Measurements from ENCODE around the gene LBR.

LBR gene

DNA sequence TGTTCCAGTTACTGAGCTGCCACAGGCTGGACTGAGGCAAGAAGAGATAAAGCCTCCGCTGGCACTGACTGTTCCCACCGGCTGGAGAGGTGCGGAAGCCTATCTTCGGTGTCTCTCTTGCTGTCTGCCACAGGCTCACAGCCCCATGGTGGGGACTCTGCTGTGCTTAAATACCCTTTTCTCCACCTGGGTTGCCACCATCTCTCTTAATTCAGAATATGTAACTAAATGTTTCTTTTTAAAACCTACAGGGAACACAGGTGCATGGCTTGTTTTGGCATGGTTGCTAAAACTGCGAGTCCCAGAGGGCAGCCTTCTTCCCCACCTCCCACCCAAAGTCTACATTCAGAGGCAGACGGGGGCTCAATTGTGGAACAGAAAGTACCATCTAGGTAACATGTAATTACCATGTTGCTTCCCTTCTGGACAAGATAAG lies 8.1 kb upstream of the LBR start:
- no peak overlapping the region for H3K27ac ChIP-seq

DNA sequence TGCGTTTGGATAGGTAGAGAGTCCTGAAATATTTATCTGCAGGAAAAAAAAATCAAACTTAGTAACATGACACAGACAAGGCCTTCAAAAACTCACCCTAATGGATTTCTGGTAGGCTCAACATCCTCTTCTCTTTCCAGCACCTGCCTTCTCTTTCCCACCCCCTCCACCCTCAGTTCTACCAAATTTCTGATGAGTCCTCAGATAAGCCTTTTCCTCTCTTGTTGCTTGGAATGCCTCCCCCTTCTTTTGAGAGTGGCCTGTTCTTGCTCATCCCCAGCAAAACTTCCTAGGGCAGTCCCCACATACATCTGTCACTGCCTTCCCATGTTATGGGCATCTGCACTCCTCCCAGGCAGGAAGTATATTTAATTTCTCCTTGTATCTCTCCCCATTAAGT lies 7.6 kb upstream of the LBR start:
- TF ChIP-seq, protein P1, sequence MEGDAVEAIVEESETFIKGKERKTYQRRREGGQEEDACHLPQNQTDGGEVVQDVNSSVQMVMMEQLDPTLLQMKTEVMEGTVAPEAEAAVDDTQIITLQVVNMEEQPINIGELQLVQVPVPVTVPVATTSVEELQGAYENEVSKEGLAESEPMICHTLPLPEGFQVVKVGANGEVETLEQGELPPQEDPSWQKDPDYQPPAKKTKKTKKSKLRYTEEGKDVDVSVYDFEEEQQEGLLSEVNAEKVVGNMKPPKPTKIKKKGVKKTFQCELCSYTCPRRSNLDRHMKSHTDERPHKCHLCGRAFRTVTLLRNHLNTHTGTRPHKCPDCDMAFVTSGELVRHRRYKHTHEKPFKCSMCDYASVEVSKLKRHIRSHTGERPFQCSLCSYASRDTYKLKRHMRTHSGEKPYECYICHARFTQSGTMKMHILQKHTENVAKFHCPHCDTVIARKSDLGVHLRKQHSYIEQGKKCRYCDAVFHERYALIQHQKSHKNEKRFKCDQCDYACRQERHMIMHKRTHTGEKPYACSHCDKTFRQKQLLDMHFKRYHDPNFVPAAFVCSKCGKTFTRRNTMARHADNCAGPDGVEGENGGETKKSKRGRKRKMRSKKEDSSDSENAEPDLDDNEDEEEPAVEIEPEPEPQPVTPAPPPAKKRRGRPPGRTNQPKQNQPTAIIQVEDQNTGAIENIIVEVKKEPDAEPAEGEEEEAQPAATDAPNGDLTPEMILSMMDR (conservative IDR thresholded peaks at IDR 0.05): no peak
- H3K27ac ChIP-seq: no peak overlapping the region

More for the DNA sequence above, 8.1 kb upstream of the LBR start:
- TF ChIP-seq, protein P1 (conservative IDR thresholded peaks at IDR 0.05): no peak

DNA sequence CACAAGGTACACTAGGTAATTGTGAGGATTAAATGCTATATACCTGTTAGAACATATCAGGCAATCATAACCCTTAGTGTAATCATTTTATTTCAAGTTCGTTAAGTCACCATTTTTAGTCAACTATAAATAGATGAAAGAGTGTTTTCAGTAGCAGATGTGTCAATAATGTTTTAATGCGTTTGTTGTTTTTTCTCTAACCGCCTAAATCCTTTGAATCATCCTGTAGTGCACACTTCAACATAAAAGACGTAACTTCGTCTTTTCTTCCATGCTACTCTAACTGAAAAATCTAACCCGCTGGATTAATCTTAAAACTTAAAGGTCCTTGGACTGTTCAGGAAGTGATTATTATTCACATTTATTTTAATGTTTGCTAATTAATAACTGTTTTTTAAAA lies 7.2 kb upstream of the LBR start:
- TF ChIP-seq, protein P1 (conservative IDR thresholded peaks at IDR 0.05): no peak
- H3K27ac ChIP-seq: no peak overlapping the region

DNA sequence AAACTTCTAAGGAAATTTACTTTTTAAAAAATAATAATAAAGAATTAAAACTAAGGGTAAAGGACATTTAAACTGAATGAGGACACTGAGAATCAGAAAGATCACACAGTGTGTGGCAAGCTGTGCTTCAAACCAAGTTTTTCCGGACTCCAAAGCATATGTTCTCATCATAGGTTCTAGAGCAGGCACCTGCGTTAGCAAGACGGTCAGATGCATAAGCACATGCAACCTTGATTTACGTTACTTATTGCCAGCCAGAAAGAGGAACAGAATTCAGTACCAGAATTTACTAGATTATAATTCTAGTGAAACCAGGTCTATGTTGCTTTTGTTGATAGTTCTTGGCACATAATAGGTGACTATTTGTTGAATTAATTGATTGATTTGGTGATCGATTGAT lies 6.2 kb upstream of the LBR start:
- TF ChIP-seq, protein P1 (conservative IDR thresholded peaks at IDR 0.05): no peak
- no peak overlapping the region for H3K27ac ChIP-seq

DNA sequence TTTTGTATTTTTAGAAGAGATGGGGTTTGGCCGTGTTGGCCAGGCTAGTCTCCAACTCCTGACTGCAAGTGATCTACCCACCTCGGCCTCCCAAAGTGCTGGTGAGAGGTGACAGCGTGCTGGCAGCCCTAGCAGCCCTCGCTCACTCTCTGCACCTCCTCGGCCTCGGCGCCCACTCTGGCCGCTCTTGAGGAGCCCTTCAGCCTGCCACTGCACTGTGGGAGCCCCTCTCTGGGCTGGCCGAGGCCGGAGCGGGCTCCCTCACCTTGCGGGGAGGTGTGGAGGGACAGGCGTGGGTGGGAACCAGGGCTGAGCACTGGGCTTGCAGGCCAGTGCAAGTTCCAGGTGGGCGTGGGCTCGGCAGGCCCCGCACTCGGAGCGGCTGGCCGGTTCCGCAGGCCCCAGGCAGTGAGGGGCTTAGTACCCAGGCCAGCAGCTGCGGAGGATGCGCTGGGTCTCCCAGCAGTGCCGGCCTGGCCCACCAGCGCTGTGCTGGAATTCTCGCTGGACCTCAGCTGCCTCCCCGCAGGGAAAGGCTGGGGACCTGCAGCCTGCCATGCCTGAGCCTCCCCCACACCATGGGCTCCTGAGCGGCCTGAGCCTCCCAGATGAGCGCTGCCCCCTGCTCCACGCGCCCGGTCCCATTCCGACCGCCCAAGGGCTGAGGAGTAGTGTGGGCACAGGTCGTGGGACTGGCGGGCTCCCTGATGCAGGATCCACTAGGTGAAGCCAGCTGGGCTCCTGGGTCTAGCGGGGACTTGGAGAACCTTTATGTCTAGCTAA lies 3.4 kb upstream of the LBR start:
- TF ChIP-seq, protein P1 (conservative IDR thresholded peaks at IDR 0.05): no peak

DNA sequence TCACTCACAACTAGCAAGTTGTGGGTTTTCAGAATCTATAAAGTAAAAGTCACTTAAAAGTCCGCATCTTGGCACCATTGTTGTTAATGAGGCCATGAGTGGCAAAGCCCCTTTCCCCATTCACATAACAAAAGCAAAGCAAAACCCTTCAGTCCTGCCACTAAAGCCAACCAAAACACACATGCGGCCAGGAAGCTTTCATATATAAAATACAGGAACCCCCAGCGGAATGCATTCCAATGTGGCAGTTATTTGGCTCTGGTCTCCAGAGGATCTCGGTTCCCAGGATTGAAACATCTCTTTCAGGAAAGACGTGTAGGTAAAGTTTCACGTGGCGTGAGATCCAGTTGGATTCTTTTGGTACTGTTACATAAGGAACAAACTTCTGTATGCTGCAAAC lies 2.5 kb upstream of the LBR start:
- H3K27ac ChIP-seq: no peak overlapping the region
- TF ChIP-seq, protein P1 (conservative IDR thresholded peaks at IDR 0.05): no peak

More for the DNA sequence above, 3.4 kb upstream of the LBR start:
- H3K27ac ChIP-seq: no peak overlapping the region

DNA sequence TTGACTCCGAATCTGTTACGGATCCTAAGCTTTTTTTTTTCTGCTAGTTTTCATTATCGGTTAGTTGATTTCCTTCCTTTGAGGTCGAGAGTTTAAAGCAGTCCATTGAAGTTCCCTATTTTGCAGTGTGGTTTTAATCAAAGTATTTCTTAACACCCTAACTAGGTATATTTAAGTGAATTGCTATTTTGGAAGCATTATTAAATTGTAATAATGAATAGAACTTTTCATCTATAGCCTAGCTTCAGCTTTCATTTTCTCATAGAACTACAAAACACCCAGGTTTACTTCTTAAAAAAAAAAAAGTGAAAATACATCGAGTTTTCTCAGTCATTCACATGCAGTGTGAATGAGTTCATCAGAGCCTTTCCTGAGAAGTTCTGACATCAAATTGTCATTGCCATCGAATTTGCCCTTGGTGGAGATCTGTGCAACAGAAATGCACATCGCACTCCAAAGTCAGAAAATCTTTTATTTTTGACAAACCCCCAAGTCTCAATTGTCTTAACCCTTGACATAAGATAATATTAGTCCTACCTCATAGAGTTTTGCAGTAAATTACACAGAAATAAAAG lies 1.1 kb upstream of the LBR start:
- TF ChIP-seq, protein P1 (conservative IDR thresholded peaks at IDR 0.05): no peak
- peak overlapping the region; percentile 91 for H3K27ac ChIP-seq
